ENCODE data around the gene RAPGEF4.

DNA sequence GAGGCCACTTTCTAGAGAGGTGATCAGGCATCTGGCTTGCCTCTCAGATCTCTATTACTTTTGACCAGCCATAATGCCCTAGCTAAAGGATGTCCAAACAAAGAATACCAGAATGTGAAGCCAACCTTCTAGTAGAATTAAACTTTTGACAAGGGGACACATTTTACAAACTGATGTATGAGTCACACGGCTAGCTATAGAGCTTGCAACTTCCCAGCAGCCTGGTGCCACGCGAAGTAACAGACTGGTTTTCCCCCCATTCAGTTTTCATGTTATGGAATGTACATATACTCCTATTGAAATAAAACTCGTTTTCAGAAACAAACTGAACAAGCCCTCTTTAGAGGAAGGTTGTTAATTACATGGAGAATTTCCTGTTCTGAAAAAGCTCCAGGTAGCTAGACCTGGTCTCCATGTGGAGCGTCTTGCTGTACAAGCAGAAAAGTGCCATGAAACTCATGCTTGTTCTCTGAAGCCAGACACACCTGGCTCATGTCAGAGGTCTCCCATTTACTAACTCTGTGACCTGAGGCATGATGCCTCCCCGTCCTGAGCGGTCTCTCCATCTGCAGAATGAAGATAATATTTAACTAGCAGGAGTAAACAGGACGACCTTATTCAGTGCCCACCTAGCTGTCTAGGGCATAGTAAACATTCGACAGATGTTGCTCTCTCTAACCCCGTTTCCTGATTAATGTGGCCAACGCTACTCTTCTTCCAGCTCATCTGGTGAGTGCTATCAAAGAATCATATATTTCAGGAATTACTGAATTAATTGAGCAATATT is 258.5 kb downstream of the RAPGEF4 start:
- TF ChIP-seq MAFK (IDR thresholded peaks at IDR 0.05; ENCODE audit: low read depth, low read length) (no peak), POLR2A (IDR thresholded peaks at IDR 0.05; ENCODE audit: low read depth, low read length) (no peak), CTCF (conservative IDR thresholded peaks at IDR 0.05; ENCODE audit: low read depth, low read length) (no peak), RAD21 (IDR thresholded peaks at IDR 0.05; ENCODE audit: low read length) (no peak), BHLHE40 (IDR thresholded peaks at IDR 0.05; ENCODE audit: low read depth, low read length) (no peak), SMC3 (IDR thresholded peaks at IDR 0.05; ENCODE audit: low read depth, low read length) (no peak), USF2 (IDR thresholded peaks at IDR 0.05; ENCODE audit: low read depth, low read length) (no peak), CHD1 (IDR thresholded peaks at IDR 0.05; ENCODE audit: low read depth, low read length) (no peak), FOS (IDR thresholded peaks at IDR 0.05; ENCODE audit: low read depth, low read length) (no peak), MAZ (IDR thresholded peaks at IDR 0.05; ENCODE audit: borderline replicate concordance, low read depth, low read length) (no peak), MXI1 (IDR thresholded peaks at IDR 0.05; ENCODE audit: borderline replicate concordance, low read depth, low read length) (no peak)
- TF ChIP-seq, protein P1, sequence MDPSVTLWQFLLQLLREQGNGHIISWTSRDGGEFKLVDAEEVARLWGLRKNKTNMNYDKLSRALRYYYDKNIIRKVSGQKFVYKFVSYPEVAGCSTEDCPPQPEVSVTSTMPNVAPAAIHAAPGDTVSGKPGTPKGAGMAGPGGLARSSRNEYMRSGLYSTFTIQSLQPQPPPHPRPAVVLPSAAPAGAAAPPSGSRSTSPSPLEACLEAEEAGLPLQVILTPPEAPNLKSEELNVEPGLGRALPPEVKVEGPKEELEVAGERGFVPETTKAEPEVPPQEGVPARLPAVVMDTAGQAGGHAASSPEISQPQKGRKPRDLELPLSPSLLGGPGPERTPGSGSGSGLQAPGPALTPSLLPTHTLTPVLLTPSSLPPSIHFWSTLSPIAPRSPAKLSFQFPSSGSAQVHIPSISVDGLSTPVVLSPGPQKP (IDR thresholded peaks at IDR 0.05; ENCODE audit: borderline replicate concordance, low read depth, low read length): no peak

Measured in IMR-90 (cell line).